ENCODE measurements around the gene IRF2.

- TF ChIP-seq POLR2A (IDR thresholded peaks at IDR 0.05; ENCODE audit: low read length) (no peak), CEBPB (IDR thresholded peaks at IDR 0.05) (no peak), CTCF (IDR thresholded peaks at IDR 0.05) (no peak), MYC (IDR thresholded peaks at IDR 0.05; ENCODE audit: borderline replicate concordance, low read length) (no peak), MAFK (IDR thresholded peaks at IDR 0.05; ENCODE audit: partially characterized antibody) (no peak), HMGXB4 (CRISPR knock-in tag; IDR thresholded peaks at IDR 0.05; ENCODE audit: borderline replicate concordance) (no peak), REST (IDR thresholded peaks at IDR 0.05) (no peak), ESRRA (IDR thresholded peaks at IDR 0.05; ENCODE audit: borderline replicate concordance, low read length) (no peak), CBX8 (IDR thresholded peaks at IDR 0.05) (no peak), POLR2AphosphoS2 (conservative IDR thresholded peaks at IDR 0.05; ENCODE audit: low read length) (no peak), PHF8 (IDR thresholded peaks at IDR 0.05; ENCODE audit: borderline replicate concordance, low read depth) (no peak)
Observed at GRCh38 chr4:184355111-184355604, 119.2 kb downstream of the IRF2 start.
